Kidney tubule cell (primary cell): Measurements from ENCODE around the gene NTM.

Source experiments
- DNase-seq: peaks from one replicate; pipeline ENCODE4 v3.0.0-alpha.2; 2018; ENCODE audit warnings: low spot score

NTM gene

DNA sequence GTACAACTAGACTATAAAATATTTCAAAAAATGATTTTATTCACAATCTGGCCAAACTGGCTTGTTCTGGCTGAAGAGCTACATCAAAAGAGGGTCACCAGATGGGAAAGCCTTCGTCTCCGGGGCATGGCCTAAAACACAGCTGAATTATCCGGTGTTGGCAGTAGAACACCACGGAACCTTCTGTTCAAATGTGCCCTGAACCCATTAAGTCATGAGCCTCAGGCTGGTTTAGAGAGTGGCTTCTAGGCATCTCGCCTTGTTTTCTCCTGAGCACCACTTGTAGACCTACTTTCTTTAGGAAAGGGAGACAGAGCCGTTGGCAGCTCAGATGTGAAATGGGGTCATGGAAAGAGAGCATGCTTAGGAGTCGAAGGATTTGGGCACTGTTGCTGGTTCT is 890.2 kb downstream of the NTM start:
- no peak for DNase-seq

DNA sequence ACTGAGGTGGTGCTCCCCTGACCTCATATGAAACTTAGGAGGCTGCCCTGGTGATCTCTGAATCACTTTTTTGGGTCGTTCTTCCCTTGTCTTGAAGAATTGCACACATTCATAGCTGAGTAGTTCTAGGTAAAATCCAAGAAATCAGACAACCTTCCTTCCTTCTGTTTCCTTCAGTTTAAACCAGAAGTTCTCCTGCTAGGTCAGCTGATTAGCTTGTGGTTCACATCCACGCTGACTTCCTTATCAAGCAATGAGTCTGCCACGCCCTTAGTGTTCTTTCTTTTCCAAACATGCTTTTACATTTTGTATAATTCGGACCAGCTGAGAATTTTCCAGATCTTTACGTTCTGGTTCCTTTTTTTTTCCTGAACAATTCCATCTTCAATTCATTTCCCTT is 892.8 kb downstream of the NTM start:
- DNase-seq = no peak

DNA sequence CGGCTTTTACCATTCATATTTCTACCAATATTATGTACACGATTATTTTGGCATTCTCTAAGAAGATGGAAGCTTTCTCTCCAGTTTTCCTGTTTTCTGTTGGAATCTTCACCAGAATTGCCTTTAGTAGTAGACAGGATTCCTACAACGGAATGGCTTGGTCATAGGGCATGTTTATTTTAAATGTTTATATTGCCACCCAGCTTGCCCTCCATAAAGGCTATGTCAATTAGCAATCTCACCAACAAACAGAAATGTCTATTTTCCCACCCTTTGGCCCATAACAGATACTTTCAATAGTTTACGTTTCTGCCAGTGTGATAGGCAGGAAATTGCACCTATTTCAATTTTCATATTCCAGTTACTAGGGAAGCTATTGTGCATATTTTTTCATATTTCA is 893.5 kb downstream of the NTM start:
- no peak for DNase-seq

DNA sequence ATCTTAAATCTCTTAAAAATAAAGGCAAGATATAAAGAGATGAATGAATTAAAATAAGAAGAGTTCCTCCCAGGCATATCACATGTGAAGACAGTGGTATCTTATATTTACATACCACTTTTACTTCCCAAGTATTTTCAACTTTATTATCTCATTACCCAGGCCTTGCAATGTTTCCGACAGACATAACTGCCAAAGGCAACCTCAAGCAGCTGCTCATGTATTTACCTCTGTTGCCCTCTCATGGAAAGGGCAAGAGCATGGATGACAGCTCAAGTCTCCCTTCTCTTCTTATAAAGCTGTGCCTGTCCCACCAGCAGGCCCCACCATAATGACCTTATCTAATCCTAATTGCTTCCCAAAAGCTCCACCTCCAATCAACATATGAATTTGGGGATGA is 894.2 kb downstream of the NTM start:
- DNase-seq = no peak

DNA sequence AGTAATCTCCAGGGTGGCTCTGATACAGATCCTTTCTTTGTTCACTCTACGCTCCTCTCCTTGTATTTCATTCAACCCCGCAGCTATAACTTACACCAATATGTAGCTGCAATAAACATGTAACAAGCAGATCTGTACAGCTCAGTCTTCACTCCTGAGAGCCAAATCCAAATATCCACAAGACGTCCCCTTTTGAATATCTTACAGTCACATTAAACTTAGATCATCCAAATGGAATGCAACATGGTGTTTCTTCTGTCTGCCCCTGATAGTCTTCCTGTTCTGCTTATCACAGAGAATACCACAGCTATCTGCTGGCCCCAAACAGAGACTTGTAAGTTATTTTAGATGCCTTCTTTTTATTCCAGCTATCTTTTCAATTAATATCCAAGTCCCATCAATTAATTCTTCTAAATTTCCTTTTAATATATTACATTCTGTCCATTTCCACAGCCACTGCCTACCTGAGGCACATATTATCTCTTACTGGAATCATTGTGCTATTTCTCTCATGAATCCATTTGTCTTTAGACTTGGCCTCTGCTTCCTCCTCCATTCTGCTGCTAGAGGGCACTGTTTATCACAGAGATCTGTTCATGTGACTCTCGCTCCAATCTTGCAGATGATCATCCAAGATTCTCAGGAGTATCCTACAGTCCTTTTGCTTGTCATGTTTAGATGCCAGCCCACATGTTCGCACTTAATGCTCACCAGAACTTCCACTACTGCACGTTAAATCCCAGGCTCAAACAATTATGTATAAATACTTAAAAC is 908.6 kb downstream of the NTM start:
- peak; percentile 40 for DNase-seq

DNA sequence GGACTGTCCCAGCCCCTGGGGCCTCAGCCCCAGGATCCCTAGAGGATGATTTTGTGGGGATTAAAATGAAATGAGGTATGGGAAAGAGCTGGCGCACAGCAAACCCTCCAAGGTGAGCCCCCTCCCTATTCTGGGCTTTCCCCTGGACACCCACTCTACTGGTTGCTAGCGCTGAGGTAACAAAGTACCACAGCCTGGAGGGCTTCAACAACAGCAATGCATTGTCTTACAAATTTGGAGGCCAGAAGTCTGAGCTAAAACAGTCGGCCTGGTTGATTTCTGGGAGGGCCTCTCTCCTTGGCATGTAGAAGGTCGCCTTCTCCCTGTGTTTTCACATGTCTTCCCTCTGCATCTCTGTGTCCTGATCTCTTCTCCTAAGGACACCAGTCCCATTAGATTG is 913.6 kb downstream of the NTM start:
- DNase-seq = no peak

DNA sequence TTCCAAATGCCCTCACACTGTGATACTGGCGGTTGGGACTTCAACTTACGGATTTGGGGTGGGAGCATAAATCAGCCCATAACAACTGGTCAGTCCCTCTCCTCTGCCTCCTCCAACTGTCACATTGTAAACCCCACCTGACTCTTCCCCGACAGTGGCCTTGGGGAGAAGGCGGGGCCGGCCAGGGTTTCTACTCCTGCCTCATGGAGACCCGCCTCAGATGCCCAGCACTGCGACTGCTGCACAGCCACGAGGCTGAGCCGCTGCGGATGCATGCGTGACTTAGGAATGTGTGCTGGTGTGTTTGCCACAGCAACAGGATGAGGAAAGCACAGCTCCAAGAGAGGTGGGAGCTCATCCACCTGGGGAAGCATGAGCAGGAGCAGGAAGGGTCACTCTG is 914.2 kb downstream of the NTM start:
- no peak for DNase-seq

DNA sequence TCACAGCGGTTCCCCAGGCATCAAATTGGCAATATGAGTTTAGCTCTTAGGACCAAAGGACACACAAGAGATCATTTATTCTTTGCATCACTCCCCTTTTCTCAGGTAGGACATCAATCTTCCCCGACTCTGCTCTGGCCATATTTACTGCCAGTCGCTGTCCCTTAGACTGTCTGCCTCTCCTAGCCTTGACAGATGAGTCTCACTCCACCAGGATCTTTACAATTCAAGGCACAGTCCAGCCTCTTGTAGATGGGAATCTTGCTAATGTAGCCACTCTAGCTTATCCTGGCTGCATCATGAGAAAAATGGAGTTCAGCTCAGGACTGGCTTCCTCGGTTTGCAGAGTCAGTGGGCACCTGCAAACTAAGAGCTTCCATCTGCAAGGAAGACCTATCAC is 915.2 kb downstream of the NTM start:
- DNase-seq = no peak

DNA sequence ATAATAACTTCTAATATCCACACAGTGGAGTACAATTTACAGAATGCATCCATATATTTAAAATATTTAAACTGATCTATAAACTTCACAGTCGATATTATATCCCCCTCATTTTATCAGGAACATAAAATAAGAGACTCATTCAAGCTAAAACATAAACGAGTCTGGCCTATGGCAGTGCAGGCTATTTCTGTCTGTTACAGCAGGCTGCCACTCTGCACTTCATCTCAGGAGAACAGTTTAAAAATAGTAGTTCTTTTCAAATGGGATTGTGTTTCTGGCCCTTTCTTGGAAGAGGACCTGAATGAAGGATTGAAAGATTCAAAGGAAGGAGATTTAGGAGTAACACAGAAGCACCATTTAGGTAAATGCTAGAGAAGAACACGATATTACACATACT is 915.7 kb downstream of the NTM start:
- DNase-seq = no peak

DNA sequence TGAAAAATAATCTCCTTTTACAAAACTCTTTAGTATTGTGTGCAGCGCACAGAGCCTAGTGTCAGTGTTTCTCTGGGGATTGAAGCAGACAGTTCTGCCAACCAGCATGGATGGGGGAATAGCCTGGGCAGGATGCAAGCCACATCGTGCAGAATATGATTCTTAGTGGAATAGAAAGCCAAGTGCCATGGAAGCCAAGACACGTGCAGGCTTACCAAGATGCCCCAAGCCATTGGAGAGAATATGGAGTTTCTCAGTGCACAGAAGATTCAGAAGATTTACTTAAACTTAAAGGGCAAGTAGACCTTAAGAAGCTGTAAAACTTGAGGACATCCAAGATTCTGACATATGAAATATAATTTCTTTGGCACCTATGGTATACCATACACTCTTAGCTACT is 917.6 kb downstream of the NTM start:
- DNase-seq = no peak

DNA sequence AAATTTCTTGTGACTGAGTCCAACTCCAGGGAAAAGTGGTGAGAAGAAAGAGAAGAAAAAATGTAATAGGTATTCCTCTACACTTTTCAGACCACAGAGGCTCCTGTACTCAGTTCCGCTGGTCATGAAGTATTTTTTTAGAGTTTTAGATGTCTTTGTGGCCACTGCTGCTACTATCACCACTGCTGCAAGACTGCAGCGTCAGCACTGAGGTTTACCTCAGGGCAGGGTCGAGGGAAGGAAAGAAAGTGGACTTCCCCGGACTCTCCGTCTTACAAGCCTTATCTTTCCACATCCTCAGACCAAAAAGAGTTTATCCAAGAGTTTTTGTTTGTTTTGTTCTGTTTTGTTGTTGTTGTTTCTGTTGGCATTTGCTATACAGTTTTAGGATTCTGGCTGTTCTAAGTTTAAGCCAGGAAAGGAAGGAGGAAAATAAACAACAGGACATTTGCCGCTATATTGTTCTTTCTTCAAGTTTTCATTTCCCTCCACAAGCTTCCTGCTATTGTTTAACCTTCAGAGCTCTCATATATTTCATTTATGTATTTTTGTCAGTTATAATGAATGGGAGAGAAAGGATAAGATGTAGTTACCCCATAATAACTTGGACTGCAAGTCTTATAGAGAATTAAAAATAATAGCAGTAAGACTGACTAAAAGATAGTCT is 919.3 kb downstream of the NTM start:
- no peak for DNase-seq

DNA sequence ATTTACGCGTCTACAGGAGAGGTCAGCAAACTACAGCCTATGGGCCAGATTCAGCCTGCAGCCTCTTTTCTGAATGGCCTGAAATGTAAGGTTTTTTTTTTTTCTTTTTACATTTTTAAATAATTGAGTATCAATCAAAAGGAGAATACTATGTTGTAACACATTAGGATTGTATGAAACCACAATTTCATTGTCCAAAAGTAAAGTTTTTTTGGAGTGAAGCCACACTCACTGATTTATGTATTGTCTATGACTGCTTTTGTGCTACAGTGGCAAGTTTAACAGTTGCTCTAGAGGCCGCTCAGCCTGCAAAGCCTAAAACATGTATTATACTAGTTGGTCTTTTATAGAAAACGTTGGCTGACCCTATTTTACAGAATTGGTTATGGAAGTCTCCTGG is 923.2 kb downstream of the NTM start:
- DNase-seq = no peak

DNA sequence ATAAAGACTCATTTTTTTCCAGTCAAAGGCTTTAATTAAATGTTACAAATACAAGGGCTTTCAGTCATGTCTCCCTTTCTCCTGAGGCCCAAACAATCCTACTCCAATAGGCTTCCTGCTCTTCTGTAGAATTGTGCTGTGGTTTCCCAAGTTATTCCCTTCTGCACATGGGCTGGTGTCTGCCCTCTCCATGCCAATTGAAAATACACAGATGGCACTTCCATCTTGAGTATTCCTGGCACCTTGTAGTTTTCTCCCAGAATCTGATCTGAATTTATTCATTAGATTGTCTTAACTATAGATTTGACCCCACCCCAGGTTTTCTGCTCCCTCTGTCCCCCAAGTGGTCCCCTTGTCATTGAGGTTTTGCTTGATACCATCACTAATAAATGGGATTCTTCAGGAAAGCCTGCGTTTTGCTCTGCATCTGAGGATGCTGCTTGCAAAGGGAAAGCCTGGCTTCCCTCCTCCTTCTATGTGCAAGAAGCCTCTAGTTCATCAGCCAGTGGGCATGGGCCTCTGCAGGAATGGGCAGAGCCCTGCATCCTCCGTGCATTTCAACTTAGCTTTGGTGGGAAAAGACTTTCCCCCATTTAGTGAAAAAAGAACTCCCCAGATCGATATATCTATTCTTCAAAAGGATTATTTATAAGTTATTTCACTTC is 926.7 kb downstream of the NTM start:
- no peak for DNase-seq

DNA sequence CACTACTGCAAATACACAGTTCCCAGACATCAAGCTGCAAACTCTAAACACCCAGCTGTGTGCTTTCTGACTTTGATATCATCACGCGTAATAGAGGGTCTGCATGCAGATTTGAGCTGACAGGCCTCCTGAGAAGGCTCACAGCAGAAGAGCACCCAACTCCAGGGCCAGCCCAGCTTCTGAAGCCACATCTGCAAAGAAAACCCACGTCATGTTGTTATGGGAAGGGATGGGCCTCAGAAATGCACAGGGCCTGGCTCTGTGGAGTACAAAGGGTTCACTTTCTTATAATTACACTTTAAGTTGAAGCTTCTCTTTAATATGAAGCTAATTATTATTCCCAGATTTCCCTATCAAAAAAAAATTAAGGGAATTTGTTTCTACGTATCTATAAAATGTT is 927.9 kb downstream of the NTM start:
- no peak for DNase-seq

DNA sequence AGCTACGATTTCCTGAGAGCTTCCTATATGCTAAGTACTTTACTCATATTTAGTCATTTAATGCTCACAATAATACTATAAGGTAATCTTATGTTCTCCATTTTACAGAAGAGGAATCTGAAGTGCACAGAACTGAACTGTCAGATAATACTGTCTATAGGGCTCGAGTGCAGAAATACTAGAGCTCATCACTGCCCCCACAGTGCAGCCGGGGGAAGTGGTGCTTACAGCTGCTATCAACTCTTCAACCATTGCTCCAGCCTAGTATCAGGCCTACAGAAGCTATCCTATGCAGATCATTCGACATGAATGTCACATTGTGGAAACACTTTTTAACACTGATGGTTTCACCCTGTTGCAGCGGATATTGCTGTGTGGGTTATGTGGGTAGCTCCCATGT is 929.9 kb downstream of the NTM start:
- peak; percentile 9 for DNase-seq

DNA sequence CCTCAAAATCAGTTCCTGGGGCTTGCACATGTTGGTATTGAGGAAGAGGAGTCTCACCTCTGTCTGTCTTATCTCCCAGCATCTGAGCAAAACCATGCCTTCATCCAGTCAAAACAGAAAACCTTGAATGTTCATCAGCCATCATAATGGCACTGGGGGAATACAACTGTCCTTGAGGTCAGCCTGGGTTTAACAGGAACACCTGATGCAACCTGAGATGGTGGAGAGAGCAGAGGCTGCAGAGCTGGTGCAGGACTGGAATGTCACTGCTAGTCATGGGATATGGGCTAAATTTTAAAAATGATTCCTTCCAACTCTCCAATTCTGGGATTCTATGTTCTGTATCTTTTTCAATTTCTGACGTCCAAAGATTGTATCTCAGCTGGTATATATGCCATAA is 931.0 kb downstream of the NTM start:
- DNase-seq = no peak

DNA sequence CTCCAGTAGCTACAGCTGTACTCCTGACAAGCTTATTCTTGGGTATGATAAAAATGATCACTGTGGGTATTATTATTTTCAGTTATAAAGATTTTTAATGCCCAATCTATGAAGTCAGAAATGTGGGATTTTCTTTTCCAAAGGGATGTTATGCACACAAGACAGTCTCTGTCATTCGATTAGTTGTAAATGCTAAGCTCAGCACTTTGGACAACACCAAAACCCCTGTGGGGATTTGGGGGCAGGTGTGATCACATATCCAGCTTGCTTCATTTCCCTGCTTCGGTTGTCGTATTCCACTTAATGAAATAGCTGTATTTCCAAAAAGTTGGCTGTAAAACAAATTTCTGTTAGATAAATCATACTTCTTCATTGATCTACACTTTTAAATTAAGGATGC is 931.5 kb downstream of the NTM start:
- DNase-seq = no peak

DNA sequence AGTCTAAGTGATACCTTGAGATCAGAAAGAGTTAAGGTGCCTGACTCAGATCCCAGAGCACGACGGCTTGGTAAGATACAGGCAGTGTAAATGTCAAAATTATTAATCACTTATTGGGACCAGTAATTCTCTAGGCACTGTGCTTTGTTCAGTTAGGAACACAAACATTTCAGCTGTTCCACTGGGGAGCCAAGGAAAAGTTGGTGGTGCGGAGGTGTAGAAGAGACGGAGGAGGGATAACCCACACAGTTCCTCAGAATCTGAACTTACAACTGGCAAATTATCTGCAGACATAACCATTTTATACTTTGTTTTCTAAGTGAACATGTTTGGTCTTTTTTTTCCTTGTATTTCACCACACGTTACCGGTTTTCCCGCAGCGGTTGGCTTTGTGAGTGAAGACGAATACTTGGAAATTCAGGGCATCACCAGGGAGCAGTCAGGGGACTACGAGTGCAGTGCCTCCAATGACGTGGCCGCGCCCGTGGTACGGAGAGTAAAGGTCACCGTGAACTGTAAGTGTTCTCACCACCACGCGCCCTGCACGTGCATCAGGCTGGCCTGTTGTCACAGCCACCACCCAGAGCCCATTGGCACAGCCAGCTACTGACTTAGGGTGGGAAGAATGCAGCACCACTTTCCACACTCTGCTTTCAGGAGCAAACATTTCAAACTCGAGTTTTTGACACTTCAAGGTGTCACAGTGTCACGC is 937.0 kb downstream of the NTM start:
- no peak for DNase-seq

DNA sequence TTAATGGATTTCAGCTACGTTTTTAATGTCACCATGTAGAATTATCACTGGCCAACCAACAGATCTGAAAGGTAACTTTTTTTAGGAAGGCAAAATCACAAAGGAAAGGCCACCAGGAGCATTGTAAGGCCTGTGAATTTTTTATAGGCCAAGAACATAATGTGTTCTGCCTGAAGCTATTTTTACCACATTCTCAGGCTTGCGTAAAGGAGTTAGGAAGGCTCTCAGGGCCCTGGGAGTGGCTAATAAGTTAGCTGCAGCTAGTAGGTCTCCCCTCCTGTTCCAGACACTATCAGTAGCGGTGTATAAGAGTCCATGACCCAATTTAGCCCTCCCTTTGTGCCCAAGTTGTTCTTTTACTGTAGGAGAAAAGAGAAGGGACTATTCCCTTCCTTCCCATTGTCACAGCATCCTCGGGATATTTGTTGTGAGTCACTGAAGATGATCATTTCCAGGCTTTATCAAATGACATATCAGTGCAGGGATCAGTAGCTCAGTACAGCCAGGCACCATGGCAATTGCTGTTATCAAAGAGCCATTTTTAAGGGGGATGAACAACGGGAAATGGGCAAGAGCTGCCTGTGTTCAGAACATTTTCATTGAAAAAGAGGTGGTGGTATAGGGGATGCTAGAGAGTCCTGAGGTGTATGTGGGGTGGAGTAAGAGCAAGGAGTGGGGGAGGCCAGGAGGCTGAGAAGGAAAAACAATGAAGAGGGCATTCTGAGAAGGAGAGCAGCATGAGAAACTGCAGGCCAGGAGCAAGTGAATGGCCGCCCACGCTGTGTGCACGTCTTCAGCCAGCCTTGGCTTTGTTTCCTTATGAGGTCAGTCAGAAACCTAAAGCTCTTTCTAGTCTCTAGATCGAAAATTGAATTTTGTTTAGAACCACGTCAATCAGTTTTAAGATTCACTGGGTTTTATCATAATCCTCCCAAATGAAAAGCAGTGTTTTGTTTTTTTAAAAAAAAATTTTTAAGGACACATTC is 940.3 kb downstream of the NTM start:
- DNase-seq = no peak

DNA sequence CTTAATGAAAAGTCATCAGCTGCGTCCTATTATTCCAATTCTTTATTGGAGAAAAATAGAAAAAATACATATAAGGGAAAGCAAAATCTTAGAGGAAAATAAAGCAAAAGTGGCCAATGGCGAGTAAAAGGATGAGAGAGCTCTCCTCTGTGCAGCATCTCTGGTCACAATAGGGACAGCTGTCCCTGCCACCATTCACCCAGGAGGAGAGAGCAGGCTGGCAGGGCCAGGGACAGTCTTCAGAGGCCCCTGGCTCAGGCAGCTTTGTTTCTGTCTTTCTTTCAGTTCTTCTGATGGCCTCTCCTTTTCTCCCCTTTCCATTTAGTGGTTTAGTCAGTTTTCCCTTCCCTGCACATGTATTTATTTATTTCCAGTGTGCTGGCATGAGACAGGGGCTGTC is 941.3 kb downstream of the NTM start:
- no peak for DNase-seq

DNA sequence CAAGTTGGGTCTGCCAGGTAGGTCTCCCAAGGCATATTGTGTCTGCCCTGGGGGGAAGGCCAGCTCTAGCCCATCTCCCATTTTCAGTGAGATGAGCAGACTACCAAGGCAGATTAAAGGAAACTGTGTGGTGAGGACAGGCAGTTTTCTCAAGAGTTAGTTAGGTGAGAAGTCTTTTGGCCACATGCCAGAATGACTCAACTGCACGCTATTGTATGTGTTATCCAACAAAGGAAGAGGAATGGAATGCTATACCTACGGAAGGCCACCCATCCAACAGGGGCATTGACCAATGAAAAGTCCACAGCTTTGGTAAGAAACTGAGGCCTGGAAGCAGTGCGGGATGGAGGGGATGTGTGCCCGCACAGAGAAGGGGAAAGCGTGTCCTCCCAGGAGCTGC is 941.7 kb downstream of the NTM start:
- DNase-seq = peak; percentile 78

DNA sequence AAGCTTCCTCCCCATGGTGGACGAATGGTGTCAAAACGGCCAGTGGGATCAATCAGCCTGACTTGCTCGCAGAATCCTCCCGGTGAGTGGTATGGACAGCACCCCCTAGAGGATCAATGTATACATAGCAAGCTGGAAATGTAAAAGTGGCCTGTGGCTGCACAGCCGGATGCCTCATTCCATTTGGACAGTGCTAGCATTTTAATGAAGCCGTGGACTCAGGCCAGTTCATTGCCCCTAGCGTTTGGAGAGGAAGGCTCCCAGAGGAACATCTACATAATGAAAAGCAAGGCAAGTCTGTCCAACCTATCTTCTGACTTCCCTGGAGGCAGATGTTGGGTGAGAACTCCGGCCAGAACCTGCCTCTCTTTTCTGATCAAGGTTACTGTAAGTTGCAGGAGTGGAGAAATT is 942.3 kb downstream of the NTM start:
- peak; percentile 47 for DNase-seq
